GM18909 (cell line): Measurements from ENCODE around the gene ELOA.
"Not testable (repeated sequence)": the region's sequence is repeated elsewhere in the genome, so short reads cannot be mapped to it uniquely, and the experiment has no call there.

ENCODE experiments used
- ATAC-seq: cut with Tn5 transposase; IDR thresholded peaks from one replicate; pipeline ENCODE4 v1.9.1; 2021; ENCODE audit warnings: mild to moderate bottlenecking; ENCODE audit not compliant: unreplicated experiment, poor library complexity

Gene ELOA

GRCh38 chr1:23798662-23799142 is 55.4 kb downstream of the ELOA start:
- ATAC-seq = no peak

GRCh38 chr1:23799255-23799569 is 55.9 kb downstream of the ELOA start:
- ATAC-seq = no peak

- peak; percentile 14 for ATAC-seq
Observed at GRCh38 chr1:23799570-23800399, 56.5 kb downstream of the ELOA start.

- ATAC-seq = peak; percentile 78
Observed at GRCh38 chr1:23800400-23801337, 57.4 kb downstream of the ELOA start, which contains the start of gene GALE. Gene GALE (minus strand): TSS chr1:23800754. CDS start chr1:23799007, 1,747 bp downstream.

GRCh38 chr1:23801338-23801748 is 58.1 kb downstream of the ELOA start:
- ATAC-seq = no peak

- ATAC-seq = no peak
Observed at GRCh38 chr1:23801876-23802275, 58.6 kb downstream of the ELOA start.

- ATAC-seq = not testable (repeated sequence)
Observed at GRCh38 chr1:23802809-23803342, 59.6 kb downstream of the ELOA start.

- ATAC-seq = no peak
Observed at GRCh38 chr1:23803674-23804073, 60.4 kb downstream of the ELOA start.

GRCh38 chr1:23804183-23804835 is 61.0 kb downstream of the ELOA start:
- no peak for ATAC-seq

GRCh38 chr1:23805025-23805424 is 61.8 kb downstream of the ELOA start:
- ATAC-seq = no peak

- ATAC-seq = no peak
Observed at GRCh38 chr1:23806280-23806679, 63.0 kb downstream of the ELOA start.

- no peak for ATAC-seq
Observed at GRCh38 chr1:23807453-23807852, 64.2 kb downstream of the ELOA start.

GRCh38 chr1:23809751-23810171 is 66.5 kb downstream of the ELOA start:
- ATAC-seq = peak; percentile 61

- ATAC-seq = peak; percentile 65
Observed at GRCh38 chr1:23810818-23811540, 67.7 kb downstream of the ELOA start.
